Measurements from ENCODE around the gene KPNA1. TPM values are rescaled to one million over a fixed set of nuclear protein-coding genes. Genes with fewer than 3 reads are reported as not detected.

The KPNA1 gene
- total and polyA plus RNA-seq, 2 of the 13 experiments (the other 11 are each of a cell fraction or from before 2014, with no cell fraction given) = 15.4 to 30.0 TPM

DNA sequence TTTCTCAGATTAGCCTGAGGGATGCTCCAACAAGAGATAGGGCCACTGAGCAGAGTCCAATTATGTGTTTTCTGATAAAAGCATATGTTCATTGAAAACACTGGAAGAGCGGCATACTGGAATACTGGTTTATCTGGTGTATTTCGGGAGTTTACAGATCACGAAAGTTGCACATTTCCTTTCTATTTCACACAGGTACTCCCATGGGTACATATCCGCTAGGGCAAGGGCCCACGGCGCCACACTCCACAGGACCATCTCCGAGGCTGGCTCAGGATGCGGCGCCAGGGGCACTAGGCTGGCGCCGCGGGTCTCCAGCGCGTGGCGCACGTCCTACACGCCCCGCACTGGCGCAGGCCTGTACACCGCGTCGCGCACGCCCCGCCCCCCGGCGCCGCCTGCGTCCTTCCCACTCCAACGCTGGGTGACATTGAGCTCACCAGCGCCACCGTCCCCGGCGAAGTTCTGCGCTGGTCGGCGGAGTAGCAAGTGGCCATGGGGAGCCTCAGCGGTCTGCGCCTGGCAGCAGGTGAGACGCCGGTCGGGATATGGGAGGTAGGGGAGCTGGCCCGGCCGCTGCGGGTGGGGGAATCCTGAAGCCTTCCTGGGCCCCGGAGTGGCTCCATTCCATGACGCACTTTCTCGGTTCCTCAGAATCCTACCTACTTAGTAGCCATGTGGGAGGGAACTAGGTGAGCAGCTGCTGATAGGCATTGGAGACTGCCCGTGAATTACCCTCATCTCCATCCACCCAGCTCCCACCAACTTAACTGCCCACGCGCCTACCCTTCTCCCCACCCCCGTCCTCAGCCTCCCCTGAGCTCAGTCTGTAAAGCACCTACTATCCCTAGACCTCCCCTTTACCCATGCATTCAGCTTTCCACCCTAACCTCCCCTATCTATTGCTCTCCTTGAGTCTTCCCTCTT lies 130.7 kb downstream of the KPNA1 start, which contains the start of gene FAM162A (continued):
- TF ChIP-seq SIX1 (CRISPR knock-in tag; IDR thresholded peaks at IDR 0.05; ENCODE audit: borderline replicate concordance) = no peak
- TF ChIP-seq KAT7 (CRISPR knock-in tag; IDR thresholded peaks at IDR 0.05; ENCODE audit: borderline replicate concordance) = peak; percentile 100
- no peak for TF ChIP-seq RAD51 (IDR thresholded peaks at IDR 0.05; ENCODE audit: borderline replicate concordance)
- TF ChIP-seq, protein P1, sequence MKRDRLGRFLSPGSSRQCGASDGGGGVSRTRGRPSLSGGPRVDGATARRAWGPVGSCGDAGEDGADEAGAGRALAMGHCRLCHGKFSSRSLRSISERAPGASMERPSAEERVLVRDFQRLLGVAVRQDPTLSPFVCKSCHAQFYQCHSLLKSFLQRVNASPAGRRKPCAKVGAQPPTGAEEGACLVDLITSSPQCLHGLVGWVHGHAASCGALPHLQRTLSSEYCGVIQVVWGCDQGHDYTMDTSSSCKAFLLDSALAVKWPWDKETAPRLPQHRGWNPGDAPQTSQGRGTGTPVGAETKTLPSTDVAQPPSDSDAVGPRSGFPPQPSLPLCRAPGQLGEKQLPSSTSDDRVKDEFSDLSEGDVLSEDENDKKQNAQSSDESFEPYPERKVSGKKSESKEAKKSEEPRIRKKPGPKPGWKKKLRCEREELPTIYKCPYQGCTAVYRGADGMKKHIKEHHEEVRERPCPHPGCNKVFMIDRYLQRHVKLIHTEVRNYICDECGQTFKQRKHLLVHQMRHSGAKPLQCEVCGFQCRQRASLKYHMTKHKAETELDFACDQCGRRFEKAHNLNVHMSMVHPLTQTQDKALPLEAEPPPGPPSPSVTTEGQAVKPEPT (CRISPR knock-in tag; IDR thresholded peaks at IDR 0.05; ENCODE audit: low read depth) = peak; percentile 88
- peak; percentile 97 for TF ChIP-seq KDM2A (CRISPR knock-in tag; IDR thresholded peaks at IDR 0.05; ENCODE audit: borderline replicate concordance, low read depth)
- TF ChIP-seq ZFYVE20 (CRISPR knock-in tag; IDR thresholded peaks at IDR 0.05; ENCODE audit: borderline replicate concordance, low read depth) = no peak
- no peak for TF ChIP-seq POLR2AphosphoS2 (IDR thresholded peaks at IDR 0.05; ENCODE audit: low read depth, low read length)
- peak; percentile 73 for TF ChIP-seq ISL2 (CRISPR knock-in tag; IDR thresholded peaks at IDR 0.05)
- no peak for TF ChIP-seq ZNF33A (CRISPR knock-in tag; IDR thresholded peaks at IDR 0.05; ENCODE audit: borderline replicate concordance)
- no peak for TF ChIP-seq KLF13 (CRISPR knock-in tag; IDR thresholded peaks at IDR 0.05)
- TF ChIP-seq TRIM24 (CRISPR knock-in tag; IDR thresholded peaks at IDR 0.05) = no peak
- TF ChIP-seq WIZ (CRISPR knock-in tag; IDR thresholded peaks at IDR 0.05) = peak; percentile 57; the same call in 1 of the 2 replicates
- TF ChIP-seq ZNF256 (CRISPR knock-in tag; conservative IDR thresholded peaks at IDR 0.05) = 0 out of 2 replicates have a peak, but pooled peaks have one; percentile 39
- no peak for TF ChIP-seq ZBTB21 (CRISPR knock-in tag; IDR thresholded peaks at IDR 0.05)
- peak; percentile 93 for TF ChIP-seq ZKSCAN8 (CRISPR knock-in tag; IDR thresholded peaks at IDR 0.05; ENCODE audit: borderline replicate concordance)
- TF ChIP-seq, protein P2, sequence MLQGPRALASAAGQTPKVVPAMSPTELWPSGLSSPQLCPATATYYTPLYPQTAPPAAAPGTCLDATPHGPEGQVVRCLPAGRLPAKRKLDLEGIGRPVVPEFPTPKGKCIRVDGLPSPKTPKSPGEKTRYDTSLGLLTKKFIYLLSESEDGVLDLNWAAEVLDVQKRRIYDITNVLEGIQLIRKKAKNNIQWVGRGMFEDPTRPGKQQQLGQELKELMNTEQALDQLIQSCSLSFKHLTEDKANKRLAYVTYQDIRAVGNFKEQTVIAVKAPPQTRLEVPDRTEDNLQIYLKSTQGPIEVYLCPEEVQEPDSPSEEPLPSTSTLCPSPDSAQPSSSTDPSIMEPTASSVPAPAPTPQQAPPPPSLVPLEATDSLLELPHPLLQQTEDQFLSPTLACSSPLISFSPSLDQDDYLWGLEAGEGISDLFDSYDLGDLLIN (CRISPR knock-in tag; IDR thresholded peaks at IDR 0.05; ENCODE audit: borderline replicate concordance) = peak; percentile 92; the same call in 1 of the 2 replicates
- TF ChIP-seq, protein P3, sequence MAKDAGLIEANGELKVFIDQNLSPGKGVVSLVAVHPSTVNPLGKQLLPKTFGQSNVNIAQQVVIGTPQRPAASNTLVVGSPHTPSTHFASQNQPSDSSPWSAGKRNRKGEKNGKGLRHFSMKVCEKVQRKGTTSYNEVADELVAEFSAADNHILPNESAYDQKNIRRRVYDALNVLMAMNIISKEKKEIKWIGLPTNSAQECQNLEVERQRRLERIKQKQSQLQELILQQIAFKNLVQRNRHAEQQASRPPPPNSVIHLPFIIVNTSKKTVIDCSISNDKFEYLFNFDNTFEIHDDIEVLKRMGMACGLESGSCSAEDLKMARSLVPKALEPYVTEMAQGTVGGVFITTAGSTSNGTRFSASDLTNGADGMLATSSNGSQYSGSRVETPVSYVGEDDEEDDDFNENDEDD (CRISPR knock-in tag; IDR thresholded peaks at IDR 0.05; ENCODE audit: borderline replicate concordance) = peak; percentile 90
- no peak for TF ChIP-seq NAIF1 (CRISPR knock-in tag; IDR thresholded peaks at IDR 0.05; ENCODE audit: borderline replicate concordance)
- peak; percentile 67 for TF ChIP-seq STAG1 (CRISPR knock-in tag; IDR thresholded peaks at IDR 0.05)
- no peak for TF ChIP-seq ZNF562 (CRISPR knock-in tag; IDR thresholded peaks at IDR 0.05; ENCODE audit: borderline replicate concordance)
- TF ChIP-seq ERF (CRISPR knock-in tag; IDR thresholded peaks at IDR 0.05) = peak; percentile 98

Measured in HepG2 (cell line).